Measurements from ENCODE around the gene TBC1D16. TPM values are rescaled to one million over a fixed set of nuclear protein-coding genes. Genes with fewer than 3 reads are reported as not detected.
"Not testable (repeated sequence)": the region's sequence is repeated elsewhere in the genome, so short reads cannot be mapped to it uniquely, and the experiment has no call there.

Gene TBC1D16
- total RNA-seq, 1 experiment from 2014 or later, result 15.3 TPM

DNA sequence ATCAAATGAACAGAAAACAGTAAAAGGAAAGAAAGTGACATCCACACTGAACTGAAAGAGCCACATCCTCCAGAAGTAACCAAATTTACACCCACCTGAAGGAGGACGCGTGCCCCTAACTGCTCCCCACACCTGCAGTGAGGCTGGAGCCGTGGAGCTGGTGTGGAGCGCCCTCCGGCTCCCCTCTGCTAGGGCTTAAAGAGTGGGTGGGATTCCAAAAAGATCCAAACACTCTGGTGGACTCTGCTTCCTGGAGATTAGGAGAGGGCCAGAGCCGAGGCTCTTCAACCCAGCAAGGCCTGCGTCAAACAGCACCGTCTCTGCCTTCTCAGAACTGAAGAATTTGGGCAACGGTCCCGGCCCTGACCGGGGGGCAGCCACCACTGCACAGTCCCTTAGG lies 16.0 kb upstream of the TBC1D16 start:
- no peak for DNase-seq (ENCODE audit: low read depth)

DNA sequence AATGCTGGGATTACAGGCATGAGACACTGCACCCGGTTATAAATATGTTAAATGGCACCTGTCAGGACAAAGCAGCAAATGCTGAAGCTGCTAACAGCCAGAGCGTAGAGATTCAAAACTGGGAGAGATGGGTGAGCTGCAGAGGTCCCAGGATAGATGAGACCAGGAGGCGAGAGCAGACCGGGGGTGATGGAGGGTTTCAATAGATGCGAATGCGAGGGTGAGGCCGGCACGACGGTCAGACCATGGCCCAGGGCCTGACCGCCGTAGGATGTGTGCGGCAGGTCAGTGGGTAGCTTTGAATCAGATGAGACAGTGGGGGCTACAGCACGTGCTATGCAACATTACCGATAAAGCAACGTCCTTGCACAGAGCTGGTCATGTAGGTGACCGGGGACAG lies 15.0 kb upstream of the TBC1D16 start:
- no peak for DNase-seq (ENCODE audit: low read depth)

DNA sequence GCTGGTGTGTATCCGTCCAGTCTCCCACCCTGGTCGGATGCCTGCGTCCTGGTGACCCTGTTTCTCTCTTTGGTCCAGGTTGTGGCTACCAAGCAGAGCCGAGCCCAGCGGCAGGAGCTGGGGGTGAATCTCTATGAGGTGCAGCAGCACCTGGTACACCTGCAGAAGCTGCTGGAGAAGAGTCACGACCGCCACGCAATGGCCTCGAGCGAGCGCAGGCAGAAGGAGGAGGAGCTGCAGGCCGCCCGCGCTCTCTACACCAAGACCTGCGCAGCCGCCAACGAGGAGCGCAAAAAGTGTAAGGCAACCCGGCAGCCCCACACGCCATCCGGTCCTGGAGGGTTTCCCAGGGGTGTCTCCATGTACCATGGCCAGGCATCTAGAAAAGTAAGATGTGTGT lies 14.3 kb upstream of the TBC1D16 start:
- no peak for DNase-seq (ENCODE audit: low read depth)

DNA sequence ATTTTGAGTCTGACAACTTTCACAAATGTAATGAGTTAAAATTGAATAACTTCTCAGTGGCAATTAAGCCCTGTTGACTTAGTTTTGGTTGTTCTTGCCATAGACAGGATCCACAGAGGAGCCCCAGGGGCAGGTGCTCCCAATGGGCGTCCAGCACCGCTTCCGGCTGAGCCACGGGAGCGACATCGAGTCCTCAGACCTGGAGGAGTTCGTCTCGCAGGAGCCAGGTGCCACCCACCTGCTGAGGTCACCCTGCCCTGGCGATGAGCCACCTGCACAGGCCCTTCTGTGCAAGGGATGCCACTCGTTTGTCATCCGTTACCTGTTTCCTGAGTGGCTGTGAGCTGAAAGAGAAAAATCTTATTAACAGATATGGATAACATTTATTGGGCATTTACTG lies 11.5 kb upstream of the TBC1D16 start:
- DNase-seq (ENCODE audit: low read depth), result no peak

DNA sequence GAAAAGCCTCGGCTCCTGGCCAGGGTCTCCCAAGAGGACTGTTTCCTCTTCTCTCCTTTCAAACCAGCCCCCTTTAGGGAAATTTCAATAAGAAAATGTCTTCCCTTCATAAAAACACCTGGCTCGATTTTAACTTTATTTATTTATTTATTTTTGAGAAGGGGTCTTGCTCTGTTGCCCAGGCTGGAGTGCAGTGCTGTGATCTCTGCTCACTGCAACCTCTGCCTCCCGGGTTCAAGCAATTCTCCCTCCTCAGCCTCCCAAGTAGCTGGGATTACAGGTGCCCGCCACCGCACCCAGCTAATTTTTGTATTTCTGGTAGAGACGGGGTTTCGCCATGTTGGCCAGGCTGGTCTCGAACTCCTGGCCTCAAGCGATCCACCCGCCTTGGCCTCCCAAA lies 11.0 kb upstream of the TBC1D16 start:
- not testable (repeated sequence) for DNase-seq (ENCODE audit: low read depth)

DNA sequence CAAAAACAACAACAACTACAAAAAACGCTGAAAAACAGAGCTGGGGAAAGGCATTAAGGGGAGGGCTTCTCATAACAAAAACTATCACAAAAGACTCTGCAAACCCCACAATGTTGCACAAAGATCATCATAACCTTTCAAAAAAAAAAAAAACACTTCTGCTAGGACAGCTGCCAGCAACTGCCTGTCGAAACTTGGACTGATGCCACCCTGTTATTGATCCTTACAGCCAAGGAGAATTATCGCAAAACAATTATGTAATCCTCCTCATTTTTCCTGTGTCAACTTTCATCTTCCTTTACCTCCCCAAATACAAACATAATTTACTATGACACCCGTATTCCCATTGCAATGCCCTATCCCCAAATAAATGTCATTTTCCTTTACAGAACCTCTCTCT lies 10.0 kb upstream of the TBC1D16 start:
- DNase-seq (ENCODE audit: low read depth), result no peak

DNA sequence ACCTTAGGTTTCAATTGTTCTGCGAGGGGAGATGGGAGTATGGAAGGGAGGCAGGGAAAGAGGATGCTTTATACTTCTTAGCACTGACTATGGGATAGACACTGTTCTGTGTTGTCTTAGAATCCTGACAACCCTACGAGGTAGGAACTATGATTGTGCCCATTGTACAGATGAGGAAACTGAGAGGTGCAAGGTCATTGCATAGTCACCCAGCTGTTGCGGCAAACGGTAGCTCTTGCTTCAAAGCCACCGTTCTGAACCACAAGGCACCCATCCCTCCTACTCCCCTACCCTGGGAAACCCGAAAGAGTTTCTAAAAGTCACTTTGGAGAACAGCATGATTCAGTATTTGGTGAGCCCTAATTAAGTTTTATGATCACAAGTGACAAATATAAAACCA lies 8.3 kb upstream of the TBC1D16 start:
- DNase-seq (ENCODE audit: low read depth), result no peak

DNA sequence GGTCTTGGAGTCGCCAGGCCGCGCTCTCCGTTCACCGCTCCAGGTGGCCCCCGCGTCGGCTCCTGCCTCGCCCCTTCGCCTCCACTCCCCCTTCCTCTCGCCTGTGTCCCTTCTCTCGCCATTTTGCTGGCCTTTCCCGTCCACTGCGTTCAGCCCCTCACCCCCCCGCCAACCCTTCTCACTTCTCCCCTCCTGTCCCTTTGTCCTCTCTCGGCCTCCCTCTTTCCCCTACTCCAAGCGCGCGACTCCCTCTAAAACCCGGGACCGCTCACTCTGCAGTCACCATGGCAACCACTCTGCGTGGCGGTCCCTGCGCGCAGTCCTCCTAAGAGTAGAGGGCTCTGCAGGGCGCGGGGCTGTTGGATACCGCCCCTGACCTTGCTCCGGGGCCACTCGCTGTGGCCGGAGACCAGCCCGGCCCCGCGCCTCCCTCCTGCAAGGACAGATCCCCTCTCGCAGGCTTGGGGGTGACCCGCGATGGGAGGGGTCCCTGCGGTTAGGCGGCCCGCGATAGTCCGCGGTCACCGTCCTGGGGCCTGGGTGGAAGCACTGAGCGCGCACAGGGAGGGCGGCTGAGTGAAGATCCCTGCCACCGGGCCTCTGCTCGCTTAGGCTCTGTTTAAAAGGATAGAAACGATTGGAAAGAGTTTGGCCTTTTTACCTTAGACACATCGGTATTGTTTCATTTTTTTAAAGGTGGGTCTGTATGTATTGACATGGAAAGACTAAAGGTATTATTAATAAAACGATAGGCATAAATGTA lies 1.2 kb upstream of the TBC1D16 start:
- peak; percentile 54 for DNase-seq (ENCODE audit: low read depth)

DNA sequence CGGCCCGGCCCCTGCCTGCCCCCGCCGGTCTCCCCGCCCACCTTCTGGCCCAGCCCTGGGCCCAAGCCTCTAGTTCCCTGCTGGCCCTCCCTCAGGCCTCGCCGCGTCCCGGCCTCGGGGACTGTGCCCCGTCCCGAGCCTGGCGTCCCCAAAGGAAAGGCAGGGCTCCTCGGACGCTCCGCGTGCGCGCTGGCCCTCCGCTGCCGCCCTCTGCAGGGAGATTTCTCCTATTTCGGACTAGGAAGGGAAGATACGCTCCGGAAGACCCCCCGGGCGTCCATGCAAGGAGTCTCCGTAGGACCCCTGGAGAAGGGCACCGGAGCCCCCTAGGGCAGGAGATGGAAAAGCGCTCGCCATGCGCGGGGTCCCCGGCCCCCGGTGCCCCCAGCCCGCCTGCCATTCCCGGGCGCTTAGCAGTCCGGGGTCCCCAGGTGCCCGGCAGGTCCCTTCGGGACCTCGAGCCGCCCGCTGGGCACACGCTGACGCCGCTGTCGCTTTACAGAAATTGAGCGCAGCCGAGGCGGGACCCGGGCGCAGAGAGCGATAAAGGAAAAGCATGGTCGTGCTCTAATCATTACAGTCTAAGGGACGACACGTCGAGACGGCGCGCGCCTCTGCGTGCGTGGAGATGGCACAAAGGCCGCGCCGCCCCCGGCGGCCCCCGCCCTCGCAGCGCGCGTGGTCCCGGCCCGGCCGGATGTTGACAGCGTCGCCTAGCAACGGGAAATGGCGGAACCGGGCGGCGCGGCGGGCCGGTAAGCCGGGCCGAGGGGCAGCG lies 454 bp upstream of the TBC1D16 start, which contains the start of gene CCDC40:
Gene CCDC40, plus strand, starts transcription at position 706 of the 778 bp plus-strand sequence. Its CDS starts 21 bp downstream, at position 727.
- peak; percentile 77 for DNase-seq (ENCODE audit: low read depth)

DNA sequence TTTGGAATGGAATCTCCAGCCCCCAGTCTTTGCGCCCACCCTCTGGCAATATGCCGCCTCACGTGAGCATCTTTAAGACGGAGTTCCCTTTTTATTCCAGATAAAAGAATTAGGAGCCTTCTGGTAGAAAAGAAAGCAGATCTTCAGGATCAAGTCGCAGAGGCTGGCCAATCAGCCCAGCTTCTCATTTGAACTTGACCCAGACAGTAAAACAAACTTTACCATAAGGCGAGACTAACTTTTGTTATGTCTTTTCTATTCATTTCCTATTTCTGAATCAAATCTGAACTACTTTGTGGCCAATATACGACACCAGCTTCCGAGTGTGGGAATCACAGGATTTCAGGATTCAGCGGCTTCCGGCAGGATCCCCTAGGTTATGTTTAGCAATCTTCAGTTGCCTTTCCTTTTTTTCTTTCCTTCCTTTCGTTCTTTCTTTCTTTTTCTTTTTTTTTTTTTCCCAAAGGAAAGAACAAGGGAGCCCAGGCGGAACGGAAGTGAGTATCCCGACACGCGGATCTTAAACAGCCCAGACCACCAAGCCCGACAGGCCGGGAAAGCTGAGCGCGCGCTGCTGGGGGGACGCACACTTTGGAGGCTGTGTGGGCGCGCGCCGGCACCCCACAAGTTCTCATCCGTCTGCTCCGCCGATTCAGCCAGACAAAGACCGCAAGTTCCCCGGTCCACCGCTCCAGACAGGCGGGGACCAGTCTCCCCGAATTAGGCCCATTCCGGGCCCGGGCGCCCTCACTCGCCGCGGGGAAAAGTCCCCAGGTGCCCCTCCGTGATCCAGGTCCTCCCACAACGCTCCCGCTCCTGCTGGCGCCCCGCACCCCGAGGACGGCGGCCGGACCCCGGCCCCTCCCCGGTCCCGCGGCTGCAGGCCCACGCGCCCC lies 633 bp downstream of the TBC1D16 start:
- DNase-seq (ENCODE audit: low read depth), result peak; percentile 46

DNA sequence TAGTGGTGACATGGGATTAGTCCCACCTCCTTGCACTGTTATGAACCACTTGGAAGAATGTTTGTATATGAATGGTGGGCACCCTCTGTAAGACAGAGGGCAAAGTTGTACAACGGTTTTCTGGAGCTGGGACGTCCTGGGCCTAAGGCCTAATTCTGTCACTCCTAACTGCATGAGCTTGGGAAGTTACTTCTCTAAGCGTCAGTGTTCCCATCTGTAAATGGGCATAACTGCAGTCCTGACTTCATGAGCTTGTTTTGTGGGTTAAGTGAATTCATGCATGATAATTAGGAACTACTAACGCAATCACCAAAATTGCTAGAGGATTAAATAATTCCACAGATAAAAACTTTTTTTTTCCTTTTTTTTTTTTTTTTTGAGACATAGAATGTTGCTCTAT lies 1.8 kb downstream of the TBC1D16 start:
- no peak for DNase-seq (ENCODE audit: low read depth)

DNA sequence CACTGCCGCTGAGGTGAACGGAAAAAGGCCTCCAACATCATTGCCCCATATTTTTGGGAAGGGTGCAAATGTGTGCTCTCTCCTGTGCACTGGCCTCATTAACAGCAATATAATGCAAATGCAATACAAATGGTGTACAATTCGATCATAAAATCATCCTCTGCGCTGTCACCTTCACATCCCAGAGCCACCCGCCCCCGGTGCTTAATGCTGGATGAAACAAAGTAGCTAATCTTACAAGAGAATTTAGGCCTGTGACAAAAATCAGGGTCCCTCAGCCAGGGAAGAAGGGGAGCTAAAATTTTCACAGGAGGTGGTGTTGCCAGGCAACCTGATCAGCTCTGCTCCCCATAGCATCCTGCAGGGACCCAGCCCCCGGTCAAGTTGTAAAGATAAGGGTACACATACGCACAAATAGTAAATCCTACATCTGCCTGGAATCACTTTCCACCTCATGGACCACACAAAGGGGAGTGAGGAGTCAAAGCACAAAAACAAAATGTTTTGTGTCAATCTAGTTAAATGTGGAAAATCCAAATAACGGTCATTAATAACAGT lies 3.0 kb downstream of the TBC1D16 start:
- DNase-seq (ENCODE audit: low read depth), result no peak

DNA sequence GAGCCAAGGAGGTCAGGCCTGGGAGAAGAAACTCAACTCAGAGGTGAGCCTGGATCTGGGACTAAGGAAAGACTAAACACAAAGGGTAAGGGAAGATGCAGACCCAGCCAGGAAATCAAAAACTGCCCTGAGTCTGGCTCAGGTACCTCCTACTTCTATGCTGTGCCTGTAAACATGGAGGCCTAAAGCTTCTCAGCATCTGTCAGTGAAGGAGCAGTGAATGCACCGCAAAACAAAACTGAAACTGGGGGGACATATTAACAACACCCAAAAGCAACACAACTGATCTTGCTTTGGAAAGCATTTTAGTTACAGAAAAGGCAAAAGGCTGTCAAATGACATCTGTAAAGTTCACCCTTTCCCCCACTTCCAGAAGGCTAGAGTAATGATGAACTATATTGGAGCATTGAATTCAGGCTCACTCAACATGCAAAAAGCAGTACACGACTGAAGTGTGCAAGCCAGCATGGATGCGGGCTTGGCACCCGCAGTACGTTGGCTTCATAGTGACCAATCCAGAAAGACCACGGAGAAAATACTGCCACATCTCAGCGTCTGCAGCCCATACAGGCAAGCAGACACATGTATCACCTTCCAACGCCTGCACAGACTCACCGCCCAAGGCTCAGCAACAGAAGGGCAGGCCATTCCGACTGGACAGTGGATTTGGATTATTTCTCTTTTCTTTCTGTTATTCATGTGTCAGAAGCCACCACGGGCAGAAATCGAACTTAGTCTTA lies 3.8 kb downstream of the TBC1D16 start:
- DNase-seq (ENCODE audit: low read depth), result no peak

DNA sequence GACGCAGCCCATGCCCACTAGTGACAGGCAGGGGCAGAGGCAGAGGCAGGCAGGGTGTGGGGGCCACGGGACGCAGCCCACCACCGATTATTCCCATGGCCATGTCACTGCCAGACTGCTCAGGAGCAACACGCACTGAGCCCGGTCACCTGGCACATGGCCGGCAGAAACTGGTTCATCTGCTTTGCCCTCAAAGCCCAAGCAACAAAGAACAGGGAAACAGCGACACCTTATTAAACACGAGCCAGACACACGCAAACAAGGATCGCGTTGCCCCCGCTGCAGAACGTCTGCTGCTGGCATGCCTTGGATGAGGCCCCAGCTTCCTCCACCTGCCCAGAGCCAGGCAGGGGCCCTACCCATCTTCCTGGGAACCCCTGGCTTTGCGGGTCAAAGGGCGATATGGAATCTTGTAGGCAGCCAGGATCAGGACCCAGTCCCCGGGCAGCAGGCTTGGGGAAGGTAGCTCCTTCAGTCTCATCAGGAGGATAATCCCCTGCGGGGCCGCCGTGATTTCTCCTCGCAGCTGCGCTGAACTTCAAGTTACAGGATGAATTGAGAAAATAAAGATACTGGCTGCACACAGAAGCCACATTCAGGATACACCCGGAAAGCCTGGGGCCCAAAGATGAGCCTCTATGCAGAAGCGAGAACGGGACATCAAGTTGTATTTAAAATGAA lies 4.8 kb downstream of the TBC1D16 start:
- DNase-seq (ENCODE audit: low read depth), result no peak

DNA sequence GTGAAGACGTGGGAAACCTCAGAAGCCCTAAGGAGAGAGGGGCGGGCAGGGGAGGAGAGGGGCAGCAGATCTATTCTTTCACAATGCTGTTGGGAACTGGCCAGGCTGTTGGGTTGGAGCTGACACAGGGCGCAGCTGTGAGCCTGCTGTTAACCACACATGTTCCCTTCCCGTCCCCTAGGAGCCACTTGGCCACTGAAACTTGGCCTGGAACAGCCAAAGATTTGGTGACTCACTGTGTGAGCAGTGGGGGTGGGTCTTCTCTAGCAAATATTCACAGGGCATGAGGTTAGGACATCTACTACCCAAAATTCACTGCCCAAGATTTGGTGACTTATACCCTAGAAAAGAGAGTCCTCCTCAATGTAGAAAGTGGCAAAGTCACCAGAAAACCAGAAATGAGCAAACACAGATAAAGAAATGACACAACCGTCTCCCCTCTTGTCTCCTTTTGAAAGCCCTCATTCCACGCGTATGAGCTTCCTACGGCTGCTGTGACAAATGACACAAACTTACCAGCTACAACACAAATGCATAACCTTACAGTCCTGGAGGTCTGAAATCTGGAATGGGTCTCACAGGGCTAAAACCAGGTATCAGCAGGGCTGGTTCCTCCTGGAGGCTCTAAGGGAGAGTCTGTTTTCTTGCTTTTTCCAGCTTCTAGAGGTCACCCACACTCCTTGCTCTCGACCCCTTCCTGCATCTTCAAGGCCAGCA lies 6.3 kb downstream of the TBC1D16 start:
- DNase-seq (ENCODE audit: low read depth), result peak; percentile 78

DNA sequence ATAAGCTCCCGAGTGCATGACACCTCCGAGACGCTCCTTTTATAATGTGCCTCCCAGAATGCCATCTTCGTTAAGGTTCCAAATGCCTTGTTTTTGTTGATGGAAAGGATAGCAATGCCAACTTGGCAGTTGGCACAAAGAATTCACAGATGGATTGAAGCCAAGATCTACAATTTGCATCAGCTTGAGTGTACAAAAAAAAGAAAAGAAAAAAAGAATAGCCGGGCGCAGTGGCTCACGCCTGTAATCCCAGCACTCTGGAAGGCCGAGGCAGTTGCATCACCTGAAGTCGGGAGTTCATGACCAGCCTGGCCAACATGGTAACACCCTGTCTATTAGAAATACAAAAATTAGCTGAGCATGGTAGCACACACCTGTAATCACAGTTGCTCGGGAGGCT lies 7.6 kb downstream of the TBC1D16 start:
- no peak for DNase-seq (ENCODE audit: low read depth)

DNA sequence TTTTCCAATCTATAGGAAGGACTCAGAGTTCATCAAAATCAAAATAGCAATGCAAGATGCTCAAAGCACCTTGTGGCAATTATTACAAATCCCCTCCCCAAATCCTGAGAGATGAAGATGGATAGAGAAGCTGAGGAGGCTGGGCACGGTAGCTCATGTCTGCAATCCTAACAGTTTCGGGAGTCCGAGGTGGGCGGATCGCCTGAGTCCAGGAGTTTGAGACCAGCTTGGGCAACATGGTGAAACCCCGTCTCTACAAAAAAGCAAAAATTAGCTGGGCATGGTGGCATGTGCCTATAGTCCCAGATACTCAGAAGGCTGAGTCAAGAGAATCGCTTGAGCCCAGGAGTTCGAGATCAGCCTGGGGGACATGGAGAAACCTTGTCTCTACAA lies 8.6 kb downstream of the TBC1D16 start:
- no peak for DNase-seq (ENCODE audit: low read depth)

DNA sequence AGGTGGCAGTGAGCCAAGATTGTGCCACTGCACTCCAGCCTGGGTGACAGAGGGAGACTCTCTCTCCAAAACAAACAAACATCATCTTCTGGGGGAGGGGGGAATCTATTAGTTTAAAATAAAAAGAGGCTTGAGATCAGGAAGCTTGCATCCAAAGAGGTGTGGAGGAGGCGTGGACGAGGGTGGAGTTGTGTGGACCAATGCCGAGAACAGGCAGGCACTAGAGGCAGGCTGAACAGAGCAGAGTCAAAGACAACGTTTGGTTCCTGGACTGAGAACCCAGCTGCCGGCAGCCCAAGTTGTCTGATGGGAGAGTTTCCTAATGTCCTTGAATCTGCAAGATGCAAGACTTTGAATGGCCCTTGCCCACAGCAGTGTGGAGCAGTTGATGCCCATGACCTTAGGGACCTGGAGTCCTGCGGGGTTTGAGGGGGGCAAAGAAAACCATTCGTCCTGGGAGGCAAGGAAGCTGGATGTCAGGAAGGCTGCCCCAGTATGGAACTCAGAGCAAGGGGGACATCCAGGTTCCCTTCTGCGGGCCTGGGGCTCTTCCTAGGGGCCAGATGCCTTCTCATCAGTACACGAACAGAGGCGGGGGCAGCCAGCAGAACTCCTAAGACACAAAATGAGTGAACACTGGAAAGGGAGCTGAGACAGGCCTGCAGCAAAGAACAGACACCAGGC lies 9.2 kb downstream of the TBC1D16 start:
- no peak for DNase-seq (ENCODE audit: low read depth)

DNA sequence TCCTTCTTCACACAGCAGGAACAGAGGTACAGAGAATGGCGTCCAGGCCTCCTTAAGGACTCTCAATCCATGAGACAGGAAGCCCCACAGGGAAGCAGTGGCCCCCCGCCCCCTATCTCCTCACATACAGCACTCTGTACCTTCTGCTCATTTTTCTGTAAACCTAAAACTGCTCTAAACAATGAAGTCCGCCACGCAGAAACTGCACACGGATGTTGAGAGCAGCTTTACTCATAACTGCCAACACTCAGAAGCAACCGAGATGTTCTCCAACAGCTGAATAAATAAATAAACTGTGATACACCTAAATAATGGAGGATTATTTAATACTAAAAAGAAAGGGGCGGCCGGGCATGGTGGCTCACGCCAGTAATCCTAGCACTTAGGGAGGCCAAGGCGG lies 9.9 kb downstream of the TBC1D16 start:
- DNase-seq (ENCODE audit: low read depth), result no peak
